Liver (tissue), 9 donors: Measurements from ENCODE around the gene DNAH17. TPM values are rescaled to one million over a fixed set of nuclear protein-coding genes. Genes with fewer than 3 reads are reported as not detected.
"Not testable (repeated sequence)": the region's sequence is repeated elsewhere in the genome, so short reads cannot be mapped to it uniquely, and the experiment has no call there.

Experiments
- DNase-seq: peaks from one replicate; pipeline ENCODE4 v3.0.0-alpha.2; 2017; ENCODE audit warnings: low spot score
- H3K27ac ChIP-seq, 2 donors: one replicate each; pipeline ENCODE4 v1.7.0; 2013; ENCODE audit warnings: inconsistent platforms in 2 of 2, low read length in 2 of 2, control low read depth in 1 of 2, low read depth in 1 of 2, mild to moderate bottlenecking in 1 of 2
- H3K27me3 ChIP-seq, 4 donors: one replicate each; pipeline versions ENCODE4 v1.6.1 to v1.7.0; 2013; ENCODE audit warnings: low read length in 3 of 4, inconsistent platforms in 1 of 4, mild to moderate bottlenecking in 1 of 4, moderate library complexity in 1 of 4; ENCODE audit not compliant: control insufficient read depth in 4 of 4, insufficient read depth in 4 of 4
- H3K36me3 ChIP-seq, 4 donors: one replicate each; pipeline versions ENCODE4 v1.6.1 to v1.7.0; 2013; ENCODE audit warnings: low read length in 3 of 4, mild to moderate bottlenecking in 3 of 4, low read depth in 1 of 4, moderate library complexity in 1 of 4; ENCODE audit not compliant: control insufficient read depth in 4 of 4, insufficient read depth in 3 of 4
- H3K4me1 ChIP-seq, 4 donors: one replicate each; pipeline versions ENCODE4 v1.6.1 to v1.7.0; 2013; ENCODE audit warnings: low read length in 3 of 4, mild to moderate bottlenecking in 3 of 4, moderate library complexity in 1 of 4; ENCODE audit not compliant: control insufficient read depth in 4 of 4, insufficient read depth in 4 of 4
- H3K4me3 ChIP-seq, 3 donors: one replicate each; pipeline versions ENCODE4 v1.6.1 to v1.7.0; 2013; ENCODE audit warnings: low read length in 3 of 3, control low read depth in 1 of 3, low read depth in 1 of 3, mild to moderate bottlenecking in 1 of 3
- H3K9ac ChIP-seq, 2 donors: one replicate each; pipeline ENCODE4 v1.7.0; 2013; ENCODE audit warnings: low read length in 2 of 2, mild to moderate bottlenecking in 2 of 2, moderate library complexity in 2 of 2, control low read depth in 1 of 2, low read depth in 1 of 2
- H3K9me3 ChIP-seq, 4 donors: one replicate each; pipeline versions ENCODE4 v1.6.1 to v1.7.0; 2013; ENCODE audit warnings: low read length in 3 of 4; ENCODE audit not compliant: control insufficient read depth in 4 of 4
- ATF3 ChIP-seq: IDR thresholded peaks from 2 replicates; pipeline ENCODE4 v1.6.1; 2016; ENCODE audit warnings: antibody characterized with exemption
- CTCF ChIP-seq: fragments of 150-350 bp; IDR thresholded peaks from 2 replicates; pipeline ENCODE4 v1.5.1; 2017; ENCODE audit warnings: improper control_type of control experiment, low read depth, low read length; ENCODE audit not compliant: missing input control
- EGR1 ChIP-seq, 2 donors: IDR thresholded peaks; 2 replicates each; pipeline ENCODE4 v1.6.1; 2016 to 2018; ENCODE audit warnings: antibody characterized with exemption in 2 of 2, low read depth in 2 of 2
- FOXA1 ChIP-seq: IDR thresholded peaks from 2 replicates; pipeline ENCODE4 v1.6.1; 2016; ENCODE audit warnings: antibody characterized with exemption
- GABPA ChIP-seq, 2 donors: IDR thresholded peaks in 1 of 2; conservative IDR thresholded peaks in 1 of 2; 2 replicates each; pipeline ENCODE4 v1.6.1; 2016; ENCODE audit warnings: antibody characterized with exemption in 2 of 2, mild to moderate bottlenecking in 1 of 2, moderate library complexity in 1 of 2
- HNF4A ChIP-seq, 2 donors: conservative IDR thresholded peaks; 2 replicates each; pipeline ENCODE4 v1.6.1; 2016; ENCODE audit warnings: antibody characterized with exemption in 2 of 2, mild to moderate bottlenecking in 2 of 2
- HNF4G ChIP-seq: IDR thresholded peaks from 2 replicates; pipeline ENCODE4 v1.6.1; 2016; ENCODE audit warnings: antibody characterized with exemption
- JUND ChIP-seq, 2 donors: IDR thresholded peaks; 2 replicates each; pipeline ENCODE4 v1.6.1; 2016; ENCODE audit warnings: antibody characterized with exemption in 2 of 2
- MAX ChIP-seq: IDR thresholded peaks from 2 replicates; pipeline ENCODE4 v1.6.1; 2016; ENCODE audit warnings: antibody characterized with exemption
- RAD21 ChIP-seq, 2 donors: IDR thresholded peaks; 2 replicates each; pipeline ENCODE4 v1.6.1; 2016; ENCODE audit warnings: antibody characterized with exemption in 2 of 2, mild to moderate bottlenecking in 2 of 2
- REST ChIP-seq: IDR thresholded peaks from 2 replicates; pipeline ENCODE4 v1.6.1; 2016; ENCODE audit warnings: antibody characterized with exemption, mild to moderate bottlenecking
- RXRA ChIP-seq, 2 donors: IDR thresholded peaks; 2 replicates each; pipeline ENCODE4 v1.6.1; 2017 to 2018; ENCODE audit warnings: antibody characterized with exemption in 2 of 2, mild to moderate bottlenecking in 1 of 2
- SP1 ChIP-seq: IDR thresholded peaks from 2 replicates; pipeline ENCODE4 v1.6.1; 2018; ENCODE audit warnings: antibody characterized with exemption, mild to moderate bottlenecking
- TAF1 ChIP-seq: conservative IDR thresholded peaks from 2 replicates; pipeline ENCODE4 v1.6.1; 2016; ENCODE audit warnings: antibody characterized with exemption, mild to moderate bottlenecking
- ZBTB33 ChIP-seq: IDR thresholded peaks from 2 replicates; pipeline ENCODE4 v1.6.1; 2016; ENCODE audit warnings: antibody characterized with exemption
- WGBS: extraction: QIAGEN DNeasy Blood & Tissue Kit; methylation state at CpG from one replicate; pipeline ENCODE4 v1.1.7; 2013; 5-methylcytosine and 5-hydroxymethylcytosine counted together
- polyA plus RNA-seq, 2 donors: library from polyadenylated mRNA; stranded (reverse) in 1 of 2; unstranded in 1 of 2; fragments of 200-250 nt in 1 of 2; fragments of >200 nt in 1 of 2; fragmentation: Nextera tagmentation in 1 of 2; extraction: Ambion mirVana in 1 of 2; gene quantifications; one replicate each; pipeline versions ENCODE4 v1.2.1 to v1.2.3, GENCODE V29; 2013 to 2015
- total RNA-seq, 2 donors: library from RNA; depleted of rRNA; stranded (reverse); fragments of >200 nt; gene quantifications; one replicate each; pipeline ENCODE4 v1.2.3, GENCODE V29; 2014
- donor health status: healthy.
- donor health status: healthy.
- donor health status: healthy.
- donor health status: healthy.
- donor health status: healthy.

DNAH17 gene
- total and polyA plus RNA-seq, 4 donors, result 0.09 to 0.79 TPM; not detected in 2

- not testable (repeated sequence) for H3K36me3 ChIP-seq, H3K9me3 ChIP-seq, H3K4me3 ChIP-seq, DNase-seq, H3K9ac ChIP-seq, H3K4me1 ChIP-seq, H3K27ac ChIP-seq, H3K27me3 ChIP-seq
- 78% methylated on average over 19 of the region's 19 CpGs for WGBS
Observed at GRCh38 chr17:78466109-78466785, 110.9 kb downstream of the DNAH17 start.

GRCh38 chr17:78462148-78462547 lies 115.0 kb downstream of the DNAH17 start:
- TF ChIP-seq TAF1, result no peak
- no peak for TF ChIP-seq CTCF
- TF ChIP-seq ZBTB33, result no peak
- no peak for TF ChIP-seq REST
- no peak for TF ChIP-seq HNF4G
- TF ChIP-seq RXRA (IDR thresholded peaks at IDR 0.05), result no peak
- TF ChIP-seq FOXA1, result no peak
- TF ChIP-seq EGR1 (IDR thresholded peaks at IDR 0.05; ENCODE audit: low read depth in 2 of 2), result no peak
- WGBS, result 71% methylated on average over 8 of the region's 8 CpGs
- H3K27ac ChIP-seq, result no peak overlapping the region

GRCh38 chr17:78461799-78462053 lies 115.5 kb downstream of the DNAH17 start:
- Histone ChIP-seq H3K36me3 (no peaks in the 10 kb centered on the region), H3K4me1 (no peaks in the 10 kb centered on the region), H3K4me3 (no peak overlapping the region), H3K27ac (no peak overlapping the region), H3K9ac (no peak overlapping the region), H3K27me3 (no peaks in the 10 kb centered on the region), H3K9me3 (no peaks in the 10 kb centered on the region)
- DNase-seq, result no peak
- WGBS, result 71% methylated on average over 6 of the region's 6 CpGs
- TF ChIP-seq CTCF, result no peak
- TF ChIP-seq GABPA (IDR thresholded peaks at IDR 0.05 in 1 of 2, conservative IDR thresholded peaks at IDR 0.05 in 1 of 2), result no peak
- no peak for TF ChIP-seq HNF4G
- TF ChIP-seq ZBTB33, result no peak
- TF ChIP-seq RAD21 (IDR thresholded peaks at IDR 0.05), result no peak
- TF ChIP-seq JUND (IDR thresholded peaks at IDR 0.05), result no peak
- no peak for TF ChIP-seq SP1
- no peak for TF ChIP-seq HNF4A (conservative IDR thresholded peaks at IDR 0.05)
- no peak for TF ChIP-seq MAX
- TF ChIP-seq ATF3, result no peak

More at GRCh38 chr17:78462148-78462547, 115.0 kb downstream of the DNAH17 start:
- H3K4me1 ChIP-seq, result no peaks in the 10 kb centered on the region
- no peaks in the 10 kb centered on the region for H3K9me3 ChIP-seq
- no peak overlapping the region for H3K4me3 ChIP-seq
- DNase-seq, result no peak
- H3K36me3 ChIP-seq, result no peaks in the 10 kb centered on the region
- no peaks in the 10 kb centered on the region for H3K27me3 ChIP-seq
- no peak overlapping the region for H3K9ac ChIP-seq
